Measurements from ENCODE around the gene BTBD7. TPM values are rescaled to one million over a fixed set of nuclear protein-coding genes. Genes with fewer than 3 reads are reported as not detected.

BTBD7 gene, protein sequence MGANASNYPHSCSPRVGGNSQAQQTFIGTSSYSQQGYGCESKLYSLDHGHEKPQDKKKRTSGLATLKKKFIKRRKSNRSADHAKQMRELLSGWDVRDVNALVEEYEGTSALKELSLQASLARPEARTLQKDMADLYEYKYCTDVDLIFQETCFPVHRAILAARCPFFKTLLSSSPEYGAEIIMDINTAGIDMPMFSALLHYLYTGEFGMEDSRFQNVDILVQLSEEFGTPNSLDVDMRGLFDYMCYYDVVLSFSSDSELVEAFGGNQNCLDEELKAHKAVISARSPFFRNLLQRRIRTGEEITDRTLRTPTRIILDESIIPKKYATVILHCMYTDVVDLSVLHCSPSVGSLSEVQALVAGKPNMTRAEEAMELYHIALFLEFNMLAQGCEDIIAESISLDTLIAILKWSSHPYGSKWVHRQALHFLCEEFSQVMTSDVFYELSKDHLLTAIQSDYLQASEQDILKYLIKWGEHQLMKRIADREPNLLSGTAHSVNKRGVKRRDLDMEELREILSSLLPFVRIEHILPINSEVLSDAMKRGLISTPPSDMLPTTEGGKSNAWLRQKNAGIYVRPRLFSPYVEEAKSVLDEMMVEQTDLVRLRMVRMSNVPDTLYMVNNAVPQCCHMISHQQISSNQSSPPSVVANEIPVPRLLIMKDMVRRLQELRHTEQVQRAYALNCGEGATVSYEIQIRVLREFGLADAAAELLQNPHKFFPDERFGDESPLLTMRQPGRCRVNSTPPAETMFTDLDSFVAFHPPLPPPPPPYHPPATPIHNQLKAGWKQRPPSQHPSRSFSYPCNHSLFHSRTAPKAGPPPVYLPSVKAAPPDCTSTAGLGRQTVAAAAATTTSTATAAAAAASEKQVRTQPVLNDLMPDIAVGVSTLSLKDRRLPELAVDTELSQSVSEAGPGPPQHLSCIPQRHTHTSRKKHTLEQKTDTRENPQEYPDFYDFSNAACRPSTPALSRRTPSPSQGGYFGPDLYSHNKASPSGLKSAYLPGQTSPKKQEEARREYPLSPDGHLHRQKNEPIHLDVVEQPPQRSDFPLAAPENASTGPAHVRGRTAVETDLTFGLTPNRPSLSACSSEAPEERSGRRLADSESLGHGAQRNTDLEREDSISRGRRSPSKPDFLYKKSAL
- total RNA-seq (10 to 100 TPM; 12.5 to 12.6 TPM), total RNA-seq (14.8 to 133 (median 35.0) reads per million in 172 experiments)
- 12.0 TPM for polyA plus RNA-seq (2013, experiment 1 of 2)
- 13.7 TPM for polyA plus RNA-seq (2013, experiment 2 of 2)

DNA sequence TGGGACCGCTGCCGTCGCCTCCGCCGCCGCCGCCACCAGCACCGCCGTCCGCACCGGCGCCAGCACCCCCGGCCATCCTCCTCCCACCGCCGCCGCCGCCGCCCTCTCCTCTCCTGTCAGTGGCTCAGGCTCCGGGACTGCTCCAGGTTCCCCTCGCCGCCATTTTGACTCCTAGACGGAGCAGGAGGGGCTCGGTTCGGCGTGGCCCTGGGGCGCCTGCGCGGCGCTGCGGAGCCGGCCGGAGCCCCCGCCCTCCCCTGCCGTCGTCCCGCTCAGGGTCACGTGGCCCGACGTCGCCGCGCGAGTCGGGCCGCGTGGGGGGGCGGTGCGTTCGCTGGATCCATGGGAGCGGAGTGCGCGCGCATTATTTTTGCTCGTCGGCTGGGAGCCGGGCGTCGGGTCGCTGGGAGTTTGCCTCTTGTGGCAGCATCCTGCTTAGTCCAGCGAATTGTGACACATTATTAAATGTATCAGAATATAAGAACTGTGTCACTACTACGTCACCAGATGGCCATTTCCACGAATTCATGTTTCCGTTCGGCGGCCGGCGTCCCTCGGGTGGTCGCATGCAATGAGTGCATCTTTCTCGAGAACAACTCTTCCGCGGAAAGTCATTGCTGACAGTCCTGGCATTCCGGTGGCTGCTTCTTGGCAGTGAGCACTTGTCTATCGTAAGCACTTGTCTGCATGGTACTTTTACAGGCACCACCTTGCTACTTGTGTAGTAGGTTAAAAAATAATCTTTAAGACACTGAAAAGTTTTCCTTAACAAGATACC, at the start of gene BTBD7:
TSS of gene BTBD7 (minus strand) at position 184 of the 778 bp plus-strand sequence. CDS start 36,985 bp downstream, outside the sequence.
- H3K36me3 Mint-ChIP-seq (ENCODE audit: low read depth) = peaks cover 14% of the 10 kb centered on the region
- peaks cover 58% of the 10 kb centered on the region for H3K4me1 Mint-ChIP-seq (ENCODE audit: low read depth)
- Histone ChIP-seq H3K9me3 (ENCODE audit: control insufficient read depth in 1 of 2, insufficient read depth in 1 of 2, low read length in 2 of 2) (peaks cover 0 to 3% of the 10 kb centered on the region in 2 experiments), H3K27ac (ENCODE audit: low read depth in 1 of 2, low read length in 2 of 2) (peak within 1 kb of the TSS; percentile 52 to 73), H3K4me1 (ENCODE audit: insufficient read depth, low read length) (peaks cover 20% of the 10 kb centered on the region), H3K36me3 (ENCODE audit: insufficient read depth, low read length) (no peaks in the 10 kb centered on the region), H3K27me3 (ENCODE audit: control insufficient read depth in 1 of 2, insufficient read depth in 2 of 2, low read length in 2 of 2) (no peaks in the 10 kb centered on the region), H3K4me3 (ENCODE audit: low read length) (peak within 1 kb of the TSS; percentile 80)
- peak within 1 kb of the TSS; percentile 92 for H3K27ac Mint-ChIP-seq
- DNase-seq = peak; percentile 88 to 99 (median 92)
- intact Hi-C loops (cut with DNase I, micrococcal nuclease) = loop anchor here (1.0 to 5.0 kb wide), 8 partner anchors 126 to 844 kb away; partner anchors contain the start of genes GON7 (in 2 of the 2), UBR7 (in 2 of the 2), DDX24 (in 1 of the 2) and GOLGA5 (in 1 of the 2)
- H3K9me3 Mint-ChIP-seq = no peaks in the 10 kb centered on the region
- peak within 1 kb of the TSS; percentile 97 for H3K4me3 Mint-ChIP-seq
- H3K27me3 Mint-ChIP-seq = no peaks in the 10 kb centered on the region
- ChIA-PET POLR2A (no interaction called here), CTCF (interaction anchor here (1.5 kb wide), 1 partner anchor 220 kb away, joined by 4 read pairs; no protein-coding TSS in a partner anchor)
- TF ChIP-seq, protein P1, sequence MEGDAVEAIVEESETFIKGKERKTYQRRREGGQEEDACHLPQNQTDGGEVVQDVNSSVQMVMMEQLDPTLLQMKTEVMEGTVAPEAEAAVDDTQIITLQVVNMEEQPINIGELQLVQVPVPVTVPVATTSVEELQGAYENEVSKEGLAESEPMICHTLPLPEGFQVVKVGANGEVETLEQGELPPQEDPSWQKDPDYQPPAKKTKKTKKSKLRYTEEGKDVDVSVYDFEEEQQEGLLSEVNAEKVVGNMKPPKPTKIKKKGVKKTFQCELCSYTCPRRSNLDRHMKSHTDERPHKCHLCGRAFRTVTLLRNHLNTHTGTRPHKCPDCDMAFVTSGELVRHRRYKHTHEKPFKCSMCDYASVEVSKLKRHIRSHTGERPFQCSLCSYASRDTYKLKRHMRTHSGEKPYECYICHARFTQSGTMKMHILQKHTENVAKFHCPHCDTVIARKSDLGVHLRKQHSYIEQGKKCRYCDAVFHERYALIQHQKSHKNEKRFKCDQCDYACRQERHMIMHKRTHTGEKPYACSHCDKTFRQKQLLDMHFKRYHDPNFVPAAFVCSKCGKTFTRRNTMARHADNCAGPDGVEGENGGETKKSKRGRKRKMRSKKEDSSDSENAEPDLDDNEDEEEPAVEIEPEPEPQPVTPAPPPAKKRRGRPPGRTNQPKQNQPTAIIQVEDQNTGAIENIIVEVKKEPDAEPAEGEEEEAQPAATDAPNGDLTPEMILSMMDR (IDR thresholded peaks at IDR 0.05) = no peak
- peak; percentile 94 for ATAC-seq (ENCODE audit: poor library complexity)

DNA sequence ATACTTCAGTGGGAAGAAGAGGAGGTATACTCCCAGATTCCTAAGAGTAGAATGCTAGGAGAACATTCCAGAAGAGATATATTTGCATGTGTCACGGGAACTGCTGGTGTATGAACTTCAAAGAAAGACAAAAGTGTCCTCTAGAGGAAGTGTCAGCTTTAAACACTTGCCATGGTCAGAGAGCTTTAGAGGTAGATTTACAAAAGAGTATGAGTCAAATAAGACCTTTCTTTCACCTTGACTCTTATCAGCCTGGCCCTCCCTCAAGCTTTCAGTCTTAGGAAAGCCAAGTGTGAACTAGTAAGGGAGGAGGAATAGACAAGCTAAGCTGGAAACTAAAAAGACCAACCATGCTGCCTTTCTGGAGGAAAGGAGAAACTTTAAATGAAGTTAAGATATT, 48.8 kb upstream of the BTBD7 start:
- TF ChIP-seq, protein P1 (IDR thresholded peaks at IDR 0.05) = no peak

More for the DNA sequence above, 48.8 kb upstream of the BTBD7 start:
- no peaks in the 10 kb centered on the region for H3K4me1 Mint-ChIP-seq (ENCODE audit: low read depth)
- no peaks in the 10 kb centered on the region for H3K9me3 ChIP-seq (ENCODE audit: control insufficient read depth in 1 of 2, insufficient read depth in 1 of 2, low read length in 2 of 2)
- CTCF ChIA-PET = no interaction called here
- no peak overlapping the region for H3K4me3 ChIP-seq (ENCODE audit: low read length)
- intact Hi-C loops (cut with DNase I, micrococcal nuclease) = no loop called here
- H3K4me3 Mint-ChIP-seq = no peak overlapping the region
- no peak overlapping the region for H3K27ac Mint-ChIP-seq
- H3K27me3 Mint-ChIP-seq = peaks cover 61% of the 10 kb centered on the region
- ATAC-seq (ENCODE audit: poor library complexity) = no peak
- POLR2A ChIA-PET = interaction anchor here (0.5 kb wide), 1 partner anchor 21 kb away, joined by 3 read pairs; no protein-coding TSS in a partner anchor
- H3K36me3 ChIP-seq (ENCODE audit: insufficient read depth, low read length) = no peaks in the 10 kb centered on the region
- no peaks in the 10 kb centered on the region for H3K4me1 ChIP-seq (ENCODE audit: insufficient read depth, low read length)
- H3K27me3 ChIP-seq (ENCODE audit: control insufficient read depth in 1 of 2, insufficient read depth in 2 of 2, low read length in 2 of 2) = peaks cover 0 to 7% of the 10 kb centered on the region in 2 experiments
- no peak for DNase-seq
- no peaks in the 10 kb centered on the region for H3K36me3 Mint-ChIP-seq (ENCODE audit: low read depth)
- peaks cover 7% of the 10 kb centered on the region for H3K9me3 Mint-ChIP-seq
- H3K27ac ChIP-seq (ENCODE audit: low read depth in 1 of 2, low read length in 2 of 2) = no peak overlapping the region
